ENCODE measurements around the gene TMEM98. TPM values are rescaled to one million over a fixed set of nuclear protein-coding genes. Genes with fewer than 3 reads are reported as not detected.
"Not testable (repeated sequence)": the region's sequence is repeated elsewhere in the genome, so short reads cannot be mapped to it uniquely, and the experiment has no call there.

Gene TMEM98
- total RNA-seq, 3 donors from 2014 or later: 56.4 to 175 (median 85.9) TPM

DNA sequence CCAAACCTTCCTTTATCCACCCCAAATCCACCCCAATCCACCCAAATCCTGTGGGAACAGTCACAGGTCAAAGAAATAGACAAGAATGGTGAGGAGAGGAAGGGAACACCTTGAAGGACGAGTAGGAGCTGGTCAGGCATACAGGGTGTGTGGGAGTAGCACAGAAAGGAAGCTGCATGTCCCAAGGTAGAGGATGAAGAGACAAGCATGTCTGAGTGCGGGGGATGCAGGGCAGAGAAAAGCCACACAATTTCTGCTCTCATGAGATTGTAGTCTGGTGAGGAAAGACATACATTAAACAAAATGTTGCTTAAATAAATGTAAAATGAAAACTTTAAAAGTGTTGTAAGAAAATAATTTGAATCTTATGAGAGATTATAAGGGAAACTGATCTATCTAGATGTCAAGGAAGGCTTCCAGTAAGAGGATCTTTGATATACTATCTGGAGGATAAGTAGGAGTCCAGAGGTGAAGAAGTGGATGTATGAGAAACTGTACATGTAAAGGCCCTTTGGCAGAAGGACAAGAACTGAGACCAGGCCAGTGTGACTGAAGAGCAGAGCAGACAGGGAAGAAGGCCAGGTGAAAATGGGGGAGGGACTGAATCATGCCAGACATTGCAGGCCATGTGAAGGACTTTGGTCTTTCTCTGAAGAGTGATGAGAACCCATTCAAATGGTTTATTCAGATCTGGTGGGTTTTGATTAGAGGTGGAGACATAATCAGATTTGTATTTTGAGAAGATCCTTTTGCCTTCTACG is 18.6 kb downstream of the TMEM98 start:
- H3K4me3 ChIP-seq: no peak overlapping the region
- H3K9me3 ChIP-seq: no peaks in the 10 kb centered on the region
- H3K36me3 ChIP-seq (ENCODE audit: low read depth): no peaks in the 10 kb centered on the region
- TF ChIP-seq, protein P1, sequence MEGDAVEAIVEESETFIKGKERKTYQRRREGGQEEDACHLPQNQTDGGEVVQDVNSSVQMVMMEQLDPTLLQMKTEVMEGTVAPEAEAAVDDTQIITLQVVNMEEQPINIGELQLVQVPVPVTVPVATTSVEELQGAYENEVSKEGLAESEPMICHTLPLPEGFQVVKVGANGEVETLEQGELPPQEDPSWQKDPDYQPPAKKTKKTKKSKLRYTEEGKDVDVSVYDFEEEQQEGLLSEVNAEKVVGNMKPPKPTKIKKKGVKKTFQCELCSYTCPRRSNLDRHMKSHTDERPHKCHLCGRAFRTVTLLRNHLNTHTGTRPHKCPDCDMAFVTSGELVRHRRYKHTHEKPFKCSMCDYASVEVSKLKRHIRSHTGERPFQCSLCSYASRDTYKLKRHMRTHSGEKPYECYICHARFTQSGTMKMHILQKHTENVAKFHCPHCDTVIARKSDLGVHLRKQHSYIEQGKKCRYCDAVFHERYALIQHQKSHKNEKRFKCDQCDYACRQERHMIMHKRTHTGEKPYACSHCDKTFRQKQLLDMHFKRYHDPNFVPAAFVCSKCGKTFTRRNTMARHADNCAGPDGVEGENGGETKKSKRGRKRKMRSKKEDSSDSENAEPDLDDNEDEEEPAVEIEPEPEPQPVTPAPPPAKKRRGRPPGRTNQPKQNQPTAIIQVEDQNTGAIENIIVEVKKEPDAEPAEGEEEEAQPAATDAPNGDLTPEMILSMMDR (IDR thresholded peaks at IDR 0.05): no peak
- H3K4me1 ChIP-seq (ENCODE audit: low read depth): peaks cover 8% of the 10 kb centered on the region
- intact Hi-C loops (cut with DNase I, micrococcal nuclease): no loop called here
- DNase-seq (no peak), ATAC-seq (peak; percentile 46)

DNA sequence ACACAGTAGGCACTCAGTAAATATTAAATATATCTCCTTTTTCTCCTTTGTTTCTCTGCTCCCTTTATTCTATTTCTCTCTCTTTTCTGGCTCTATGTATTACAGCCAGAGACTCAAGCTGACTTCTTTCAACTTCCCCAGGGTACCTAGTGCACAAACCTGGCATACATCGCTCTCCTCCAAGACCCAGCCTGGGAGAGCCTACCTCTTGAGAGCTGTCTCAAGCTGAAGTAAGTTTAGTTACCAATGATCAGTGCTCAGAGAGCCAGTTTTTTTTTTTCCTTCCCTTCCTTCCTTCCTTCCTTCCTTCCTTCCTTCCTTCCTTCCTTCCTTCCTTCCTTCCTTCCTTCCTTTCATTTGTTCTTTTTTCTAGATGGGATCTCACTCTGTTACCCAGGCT is 19.8 kb downstream of the TMEM98 start:
- H3K9me3 ChIP-seq: no peaks in the 10 kb centered on the region
- ATAC-seq (no peak), DNase-seq (no peak)
- H3K4me3 ChIP-seq: no peak overlapping the region
- intact Hi-C loops (cut with DNase I, micrococcal nuclease): no loop called here
- TF ChIP-seq, protein P1 (IDR thresholded peaks at IDR 0.05): no peak
- H3K4me1 ChIP-seq (ENCODE audit: low read depth): peaks cover 8% of the 10 kb centered on the region
- H3K36me3 ChIP-seq (ENCODE audit: low read depth): no peaks in the 10 kb centered on the region

DNA sequence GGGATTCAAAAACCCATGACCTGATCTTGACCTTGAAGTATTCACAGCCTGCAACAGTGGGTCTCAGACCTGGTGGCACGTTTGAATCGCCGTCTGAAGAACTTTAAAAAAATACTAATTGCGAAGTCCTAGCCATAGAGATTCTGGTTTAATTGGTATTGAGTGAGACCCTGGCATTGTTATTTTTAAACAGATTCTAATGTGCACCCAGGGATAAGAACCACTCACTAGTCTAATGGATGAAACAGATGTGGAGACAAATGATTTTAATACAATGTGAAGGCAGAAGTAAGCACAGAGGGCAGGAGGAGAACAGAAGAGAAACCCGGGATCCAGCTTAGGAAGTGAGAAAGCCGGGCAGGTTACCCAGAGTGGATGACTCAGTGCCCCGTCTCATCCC is 21.2 kb downstream of the TMEM98 start:
- no peak for DNase-seq

DNA sequence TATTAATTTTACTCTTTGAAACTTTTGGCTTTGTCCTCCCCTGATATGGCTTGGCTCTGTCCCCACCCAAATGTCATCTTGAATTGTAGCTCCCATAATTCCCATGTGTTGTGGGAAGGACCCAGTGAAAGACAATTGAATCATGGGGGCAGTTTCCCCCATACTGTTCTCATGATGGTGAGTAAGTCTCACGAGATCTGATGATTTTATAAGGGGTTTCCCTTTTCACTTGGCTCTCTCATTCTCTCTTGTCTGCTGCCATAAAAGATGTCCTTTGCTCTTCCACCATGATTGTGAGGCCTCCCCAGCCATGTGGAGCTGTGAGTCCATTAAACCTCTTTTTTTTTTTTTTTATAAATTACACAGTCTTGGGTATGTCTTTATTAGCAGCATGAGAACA is 24.5 kb downstream of the TMEM98 start:
- intact Hi-C loops (cut with DNase I, micrococcal nuclease); H3K4me3 ChIP-seq; H3K9me3 ChIP-seq; ATAC-seq; H3K36me3 ChIP-seq (ENCODE audit: low read depth); DNase-seq: not testable (repeated sequence)
- H3K4me1 ChIP-seq (ENCODE audit: low read depth): peaks cover 14% of the 10 kb centered on the region

More for the DNA sequence above, 21.2 kb downstream of the TMEM98 start:
- H3K9me3 ChIP-seq: no peaks in the 10 kb centered on the region
- intact Hi-C loops (cut with DNase I, micrococcal nuclease): no loop called here
- no peaks in the 10 kb centered on the region for H3K36me3 ChIP-seq (ENCODE audit: low read depth)
- H3K4me1 ChIP-seq (ENCODE audit: low read depth): peaks cover 15% of the 10 kb centered on the region
- no peak for ATAC-seq
- H3K4me3 ChIP-seq: no peak overlapping the region
- TF ChIP-seq, protein P1 (IDR thresholded peaks at IDR 0.05): no peak

DNA sequence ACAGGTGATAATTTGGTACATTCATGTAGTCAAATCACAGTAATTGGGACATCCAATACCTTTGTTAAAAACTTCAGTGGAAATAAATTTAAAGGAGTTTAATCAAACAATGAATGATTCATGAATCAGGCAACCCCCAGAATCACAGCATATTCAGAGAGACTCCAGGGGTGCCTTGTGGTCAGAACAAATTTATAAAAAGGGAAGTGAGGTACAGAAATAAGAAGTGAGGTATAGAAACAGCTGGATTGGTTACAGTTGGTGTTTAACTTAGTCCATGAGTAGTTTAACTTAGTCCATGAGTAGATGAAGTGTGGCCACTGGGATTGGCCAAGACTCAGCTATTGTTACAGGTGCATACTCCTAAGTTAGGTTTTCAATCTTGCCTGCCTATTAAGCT is 25.1 kb downstream of the TMEM98 start:
- ATAC-seq: no peak
- intact Hi-C loops (cut with DNase I, micrococcal nuclease): no loop called here
- no peak for DNase-seq

DNA sequence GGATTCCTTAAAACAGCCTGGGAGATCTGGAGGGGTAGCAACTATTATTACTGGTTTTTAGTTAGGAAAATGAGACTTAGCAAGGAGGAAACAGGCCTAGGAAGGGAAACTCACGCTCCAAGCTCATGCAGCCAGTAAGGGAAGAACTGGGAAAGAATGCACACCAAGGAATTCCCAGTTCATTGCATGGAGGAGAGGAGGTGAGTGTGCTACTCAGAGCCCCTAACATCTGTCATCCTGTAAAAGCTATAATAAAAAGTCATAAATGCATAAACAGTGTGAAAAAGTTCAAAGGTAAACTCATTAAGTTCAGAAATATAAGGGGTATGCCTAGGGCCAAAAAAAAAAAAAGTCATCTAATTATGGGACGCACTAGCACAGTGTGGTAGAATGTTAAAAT is 25.9 kb downstream of the TMEM98 start:
- Histone ChIP-seq H3K9me3 (no peaks in the 10 kb centered on the region), H3K4me3 (no peak overlapping the region), H3K4me1 (ENCODE audit: low read depth) (peaks cover 14% of the 10 kb centered on the region), H3K36me3 (ENCODE audit: low read depth) (no peaks in the 10 kb centered on the region)
- intact Hi-C loops (cut with DNase I, micrococcal nuclease): no loop called here
- ATAC-seq: peak; percentile 77
- TF ChIP-seq, protein P1 (IDR thresholded peaks at IDR 0.05): no peak
- no peak for DNase-seq

More for the DNA sequence above, 25.1 kb downstream of the TMEM98 start:
- Histone ChIP-seq H3K4me1 (ENCODE audit: low read depth) (peaks cover 14% of the 10 kb centered on the region), H3K9me3 (no peaks in the 10 kb centered on the region), H3K36me3 (ENCODE audit: low read depth) (no peaks in the 10 kb centered on the region), H3K4me3 (no peak overlapping the region)
- TF ChIP-seq, protein P1 (IDR thresholded peaks at IDR 0.05): no peak
